Measurements from ENCODE around the gene FOLR3.
"Not testable (repeated sequence)": the region's sequence is repeated elsewhere in the genome, so short reads cannot be mapped to it uniquely, and the experiment has no call there.

FOLR3 gene

DNA sequence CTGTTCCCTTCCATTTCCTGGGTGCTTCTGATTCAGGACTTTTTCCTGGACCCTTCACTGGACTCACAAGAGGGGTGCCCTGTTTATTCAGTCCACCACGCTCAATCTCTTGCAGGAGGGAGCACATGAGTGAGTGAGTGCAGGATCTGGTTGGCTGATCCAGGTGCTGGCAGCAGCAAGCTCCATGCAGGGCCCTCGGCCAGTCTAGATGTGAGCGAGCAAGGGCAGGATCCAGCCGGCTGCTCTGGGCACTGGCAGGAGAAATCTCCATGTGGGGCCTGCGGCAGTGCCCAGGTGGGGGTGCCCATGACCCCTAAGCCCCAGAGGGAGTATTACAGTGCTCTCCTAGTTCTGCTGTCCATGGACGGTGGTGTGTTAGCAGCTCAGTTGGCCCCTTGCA is 11.5 kb upstream of the FOLR3 start:
- DNase-seq, result no peak

DNA sequence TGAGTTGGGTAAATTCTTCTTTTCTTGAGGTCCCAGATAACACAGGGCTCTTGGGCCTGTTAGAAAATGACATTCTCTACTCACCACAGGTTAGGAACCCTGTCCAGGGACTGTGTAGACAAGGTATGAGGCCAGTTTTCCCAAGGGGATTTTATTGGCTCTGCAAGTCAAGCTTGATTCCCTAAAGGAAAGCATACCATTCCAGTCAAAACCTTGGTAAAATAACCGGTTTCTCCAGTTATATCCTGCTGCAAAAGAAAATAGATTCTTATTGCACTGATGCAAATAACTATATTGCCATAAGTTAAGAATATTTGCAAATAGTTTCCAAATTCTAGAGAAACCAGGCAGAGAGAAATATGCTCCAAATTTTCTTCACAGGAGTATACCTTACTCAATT is 9.6 kb upstream of the FOLR3 start:
- DNase-seq, result no peak

DNA sequence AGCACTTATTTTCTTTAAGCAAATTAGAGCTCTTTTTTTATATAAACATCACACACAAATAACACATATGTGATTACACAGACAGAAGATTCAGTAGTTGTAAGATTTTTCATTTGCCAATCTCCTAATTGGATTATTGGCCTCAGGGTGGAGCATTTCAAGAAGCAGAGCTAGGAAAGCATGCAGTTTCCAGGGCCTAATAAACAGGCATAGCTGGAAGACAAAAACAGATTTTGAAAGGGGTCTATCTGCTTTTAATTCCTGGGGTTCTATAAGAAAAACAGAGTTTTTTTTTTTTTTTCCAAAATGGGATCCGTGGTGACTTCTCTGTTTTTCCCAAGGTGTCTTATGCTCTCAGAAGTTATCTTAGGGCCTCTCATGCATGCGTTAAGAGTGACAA is 7.6 kb upstream of the FOLR3 start:
- DNase-seq, result no peak

DNA sequence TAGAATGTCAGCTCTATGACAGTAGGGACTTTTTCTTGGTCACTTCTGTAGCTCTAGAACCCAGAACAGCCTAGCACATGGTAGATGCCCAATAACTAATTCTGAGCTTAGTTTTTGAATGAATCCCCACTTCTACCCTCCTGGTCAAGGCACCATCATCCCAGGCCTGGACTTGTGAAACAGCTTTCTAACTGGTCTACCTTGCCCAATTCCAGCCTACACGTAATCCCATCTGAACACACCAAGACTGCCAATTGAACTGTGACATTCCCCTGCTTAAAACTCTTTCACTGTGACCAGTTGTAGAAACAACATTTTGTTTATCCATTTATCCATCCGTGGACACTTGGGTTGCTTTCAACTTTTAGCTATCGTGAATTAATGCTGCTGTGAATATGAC is 6.1 kb upstream of the FOLR3 start:
- DNase-seq, result no peak

GRCh38 chr11:72132646-72133045 is 2.9 kb upstream of the FOLR3 start:
- DNase-seq, result no peak

DNA sequence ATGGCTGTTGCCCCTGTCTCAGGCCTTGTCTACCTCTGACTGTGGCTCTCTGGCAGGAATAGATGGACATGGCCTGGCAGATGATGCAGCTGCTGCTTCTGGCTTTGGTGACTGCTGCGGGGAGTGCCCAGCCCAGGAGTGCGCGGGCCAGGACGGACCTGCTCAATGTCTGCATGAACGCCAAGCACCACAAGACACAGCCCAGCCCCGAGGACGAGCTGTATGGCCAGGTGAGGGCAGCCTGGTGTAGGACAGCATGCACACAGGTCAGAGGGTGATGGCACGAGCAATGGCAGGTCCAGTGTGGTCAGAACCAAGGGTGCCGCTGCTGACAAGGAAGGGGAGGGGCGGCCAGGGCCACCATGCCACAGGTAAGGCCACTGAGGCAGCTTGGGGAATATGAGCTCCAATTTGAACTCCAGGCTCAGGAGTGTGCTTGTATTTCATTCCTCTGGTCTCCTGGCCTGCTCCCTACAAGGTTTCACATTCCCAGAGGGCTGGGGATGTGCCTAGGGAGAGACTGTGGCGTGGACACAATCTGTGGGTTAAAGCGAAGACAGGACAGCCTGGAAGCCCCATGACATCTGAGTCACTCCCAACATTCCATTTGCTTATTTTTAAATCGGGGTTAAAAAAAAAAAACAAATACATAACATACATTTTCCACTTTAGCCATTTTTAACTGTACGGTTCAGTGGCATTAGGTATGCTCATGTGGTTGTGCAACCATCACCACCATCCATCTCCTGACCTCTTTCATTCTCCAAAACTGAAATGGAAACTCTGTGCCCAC is 562 bp downstream of the FOLR3 start:
- DNase-seq, result no peak

DNA sequence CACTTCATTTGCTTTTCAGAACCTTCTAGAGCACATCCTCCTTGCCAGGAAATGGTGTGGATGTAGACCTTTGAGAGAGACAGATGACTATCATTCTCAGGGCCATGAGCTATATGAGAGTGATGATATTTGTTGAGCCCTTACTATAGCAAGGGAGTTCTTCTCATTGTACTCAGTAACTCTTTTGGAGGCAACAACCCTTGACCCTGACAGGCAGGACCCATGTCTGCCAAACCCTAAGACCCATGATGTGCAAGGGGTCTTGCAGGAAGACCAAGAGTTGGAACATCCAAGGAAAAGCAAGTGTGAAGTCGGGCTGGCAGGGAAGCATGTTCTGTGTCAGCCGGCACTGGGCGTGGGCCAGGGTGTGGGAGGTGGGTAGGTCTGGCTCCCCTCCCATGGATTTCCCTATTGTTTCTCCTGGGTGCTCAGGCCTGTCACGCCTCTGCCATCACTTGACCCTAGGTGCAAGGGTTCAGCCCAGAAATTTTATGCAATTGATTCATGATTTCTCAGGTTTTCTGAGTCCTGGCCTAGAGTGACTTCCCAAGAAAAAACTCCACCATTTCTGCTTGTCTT is 1.2 kb downstream of the FOLR3 start:
- DNase-seq, result no peak

GRCh38 chr11:72138821-72139390 is 3.4 kb downstream of the FOLR3 start:
- no peak for DNase-seq

GRCh38 chr11:72139500-72139899 is 4.0 kb downstream of the FOLR3 start:
- DNase-seq, result no peak

- DNase-seq, result no peak
These were observed 5.1 kb downstream of the FOLR3 start for GRCh38 chr11:72140661-72141060.

GRCh38 chr11:72141066-72141465 is 5.5 kb downstream of the FOLR3 start:
- peak in 1 of 2 donors; percentile 13 for DNase-seq

GRCh38 chr11:72142086-72142485 is 6.6 kb downstream of the FOLR3 start:
- not testable (repeated sequence) for DNase-seq

GRCh38 chr11:72142543-72142942 is 7.0 kb downstream of the FOLR3 start:
- not testable (repeated sequence) for DNase-seq

- DNase-seq, result no peak
These were observed 9.5 kb downstream of the FOLR3 start for GRCh38 chr11:72144807-72145565.

DNA sequence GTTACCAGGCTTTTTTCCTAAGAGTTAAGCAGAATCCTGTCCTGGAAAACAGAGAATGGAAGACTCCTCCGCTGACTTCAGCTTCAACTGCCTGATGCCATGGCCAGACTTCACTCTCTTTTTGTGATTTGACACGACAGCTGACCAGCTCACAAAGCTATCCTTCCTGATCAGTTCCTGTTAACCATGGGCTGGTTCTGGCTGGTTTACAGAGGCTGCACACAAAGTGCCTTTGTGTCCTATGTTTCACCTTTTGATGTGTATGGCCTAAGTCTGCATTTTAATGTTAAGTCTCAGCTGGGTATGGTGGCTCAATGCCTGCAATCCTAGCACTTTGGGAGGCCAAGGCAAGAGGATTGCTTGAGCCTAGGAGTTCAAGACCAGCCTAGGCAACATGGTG is 11.1 kb downstream of the FOLR3 start:
- DNase-seq, result no peak

- no peak for DNase-seq
These were observed 15.4 kb downstream of the FOLR3 start for GRCh38 chr11:72150882-72151281.

DNA sequence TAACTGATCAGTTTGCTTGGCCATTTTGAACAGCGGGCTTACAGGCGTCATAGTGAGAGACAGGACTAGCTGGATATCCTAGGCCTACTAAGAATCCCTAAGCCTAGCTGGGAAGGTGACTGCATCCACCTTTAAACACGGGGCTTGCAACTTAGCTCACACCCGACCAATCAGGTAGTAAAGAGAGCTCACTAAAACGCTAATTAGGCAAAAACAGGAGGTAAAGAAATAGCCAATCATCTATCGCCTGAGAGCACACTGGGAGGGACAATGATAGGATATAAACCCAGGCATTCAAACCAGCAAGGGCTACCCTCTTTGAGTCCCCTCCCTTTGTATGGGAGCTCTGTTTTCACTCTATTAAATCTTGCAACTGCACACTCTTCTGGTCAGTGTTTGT is 18.3 kb downstream of the FOLR3 start:
- DNase-seq, result not testable (repeated sequence)

DNA sequence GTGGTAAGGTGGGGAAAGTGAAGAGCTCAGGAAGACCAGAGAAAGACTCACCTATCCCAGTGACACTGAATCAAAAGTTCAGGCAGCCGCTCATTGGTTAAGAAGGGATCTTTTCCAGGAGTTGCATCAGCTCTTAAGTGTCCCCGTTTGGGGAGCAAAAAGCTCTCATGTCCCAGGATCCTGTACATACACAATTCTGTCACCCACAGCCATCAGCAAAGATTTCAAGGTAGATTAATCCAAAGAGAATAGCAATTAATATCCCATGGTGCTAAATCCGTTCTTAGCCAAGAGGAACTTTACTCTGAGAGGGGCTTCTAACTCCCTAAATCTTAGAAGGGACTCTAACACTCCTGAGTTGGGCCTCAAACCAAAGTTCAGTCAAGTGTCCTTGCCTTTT is 19.3 kb downstream of the FOLR3 start:
- DNase-seq, result no peak

DNA sequence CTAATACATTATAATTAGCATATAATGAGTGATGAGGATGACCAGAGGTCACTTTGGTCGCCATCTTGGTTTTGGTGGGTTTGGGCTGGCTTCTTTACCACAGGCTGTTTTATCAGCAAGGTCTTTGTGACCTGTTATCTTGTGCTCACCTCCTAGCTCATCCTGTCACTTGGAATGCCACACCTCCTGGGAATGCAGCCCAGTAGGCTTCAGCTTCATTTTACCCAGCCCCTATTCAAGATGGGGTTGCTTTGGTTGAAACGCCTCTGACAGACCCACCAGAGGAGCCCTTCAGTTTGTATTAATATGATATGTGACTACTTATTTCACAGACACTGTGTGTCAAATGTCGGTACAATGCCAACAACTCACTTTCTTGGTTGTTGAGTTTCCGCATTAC is 20.2 kb downstream of the FOLR3 start:
- no peak for DNase-seq

DNA sequence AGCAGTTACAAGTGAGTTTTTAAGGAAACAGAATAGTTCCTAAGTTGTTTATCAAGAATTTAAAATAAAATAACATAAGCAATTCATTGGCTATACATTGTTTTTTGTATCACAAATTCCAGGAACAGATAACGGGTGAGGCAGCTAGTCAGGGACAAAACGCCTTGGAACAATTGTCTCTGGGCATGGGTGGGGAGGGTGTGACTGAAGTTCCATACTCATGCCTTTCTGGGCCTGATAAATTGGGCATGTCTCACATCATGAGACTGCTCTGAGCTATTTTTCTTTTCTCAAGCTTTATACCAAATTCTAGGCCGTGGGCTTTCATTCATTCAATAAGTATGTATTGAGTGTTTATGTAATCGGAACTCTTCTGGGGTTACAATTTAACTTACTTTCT is 21.6 kb downstream of the FOLR3 start:
- no peak for DNase-seq

GRCh38 chr11:72160319-72160718 is 24.8 kb downstream of the FOLR3 start:
- DNase-seq, result no peak

- no peak for DNase-seq
These were observed 27.5 kb downstream of the FOLR3 start for GRCh38 chr11:72162891-72163492.

- DNase-seq, result not testable (repeated sequence)
These were observed 28.7 kb downstream of the FOLR3 start for GRCh38 chr11:72164187-72164586.
